Gastrocnemius medialis (tissue), 4 donors: Measurements from ENCODE around the gene R3HDM1. TPM values are rescaled to one million over a fixed set of nuclear protein-coding genes. Genes with fewer than 3 reads are reported as not detected.
"Not testable (repeated sequence)": the region's sequence is repeated elsewhere in the genome, so short reads cannot be mapped to it uniquely, and the experiment has no call there.

ENCODE experiments used
- ATAC-seq, 2 donors: fragments of 150-250 bp; one replicate each; pipeline ENCODE4 v1.9.1; 2016
- DNase-seq, 2 donors: peaks; one replicate each; pipeline ENCODE4 v3.0.0-alpha.2; 2019
- H3K27ac ChIP-seq, 4 donors: fragments of 200-600 bp; sonication (generic); 1 replicate in 1 of 4; 2 replicates in 3 of 4; pipeline ENCODE4 v1.5.1; 2016 to 2018; ENCODE audit warnings: mild to moderate bottlenecking in 2 of 4, moderate library complexity in 1 of 4
- H3K27me3 ChIP-seq, 3 donors: fragments of 200-600 bp; sonication (generic) in 2 of 3; 1 replicate in 1 of 3; 2 replicates in 2 of 3; pipeline versions ENCODE4 v1.5.1 to v1.6.0; 2016 to 2019; ENCODE audit warnings: mild to moderate bottlenecking in 1 of 3, moderate library complexity in 1 of 3
- H3K36me3 ChIP-seq, 2 donors: fragments of 200-600 bp; sonication (generic) in 1 of 2; one replicate each; pipeline ENCODE4 v1.5.1; 2017 to 2018
- H3K4me1 ChIP-seq, 2 donors: fragments of 200-600 bp; sonication (generic) in 1 of 2; one replicate each; pipeline ENCODE4 v1.5.1; 2016 to 2017; ENCODE audit warnings: mild to moderate bottlenecking in 2 of 2
- H3K4me3 ChIP-seq, 4 donors: fragments of 200-600 bp; sonication (generic) in 3 of 4; 1 replicate in 1 of 4; 2 replicates in 3 of 4; pipeline ENCODE4 v1.5.1; 2016 to 2019; ENCODE audit warnings: mild to moderate bottlenecking in 2 of 4
- H3K9me3 ChIP-seq, 3 donors: fragments of 200-600 bp; sonication (generic) in 2 of 3; 1 replicate in 1 of 3; 2 replicates in 2 of 3; pipeline ENCODE4 v1.5.1; 2016 to 2019
- POLR2A ChIP-seq, 2 donors: fragments of 450-650 bp; IDR thresholded peaks; one replicate each; pipeline ENCODE4 v1.6.1; 2017; ENCODE audit warnings: antibody characterized with exemption in 2 of 2, mild to moderate bottlenecking in 2 of 2, moderate library complexity in 2 of 2
- in situ Hi-C, 4 donors: fragments of 200-750 bp; cut with MboI; loops; one replicate each; pipeline versions ENCODE4 v1.15.0 to v1.8.0; 2017; ENCODE audit warnings: low sequenced_read_pairs in 4 of 4
- intact Hi-C: fragments of 100-400 bp; cut with DNase I; formaldehyde crosslinking; loops from one replicate; pipeline ENCODE4 v1.15.1; 2023; ENCODE audit warnings: low total_unique reads
- total RNA-seq, 4 donors: library from RNA; depleted of rRNA; stranded (reverse); fragments of >200 nt; gene quantifications; one replicate each; pipeline versions ENCODE4 v1.1.0 to v1.2.3, GENCODE V29; 2016
- TF ChIP-seq, protein P1 (sequence below), 5 experiments: fragments of 450-650 bp in 3 of 5; fragments of 200-600 bp in 2 of 5; sonication (generic) in 2 of 5; IDR thresholded peaks in 4 of 5; conservative IDR thresholded peaks in 1 of 5; 1 replicate in 4 of 5; 2 replicates in 1 of 5; pipeline ENCODE4 v1.5.1; 2016 to 2019; ENCODE audit warnings: antibody characterized with exemption in 5 of 5, mild to moderate bottlenecking in 3 of 5, moderate library complexity in 3 of 5

The R3HDM1 gene
- total RNA-seq, 4 donors from 2014 or later, result 13.5 to 35.7 (median 19.1) TPM

DNA sequence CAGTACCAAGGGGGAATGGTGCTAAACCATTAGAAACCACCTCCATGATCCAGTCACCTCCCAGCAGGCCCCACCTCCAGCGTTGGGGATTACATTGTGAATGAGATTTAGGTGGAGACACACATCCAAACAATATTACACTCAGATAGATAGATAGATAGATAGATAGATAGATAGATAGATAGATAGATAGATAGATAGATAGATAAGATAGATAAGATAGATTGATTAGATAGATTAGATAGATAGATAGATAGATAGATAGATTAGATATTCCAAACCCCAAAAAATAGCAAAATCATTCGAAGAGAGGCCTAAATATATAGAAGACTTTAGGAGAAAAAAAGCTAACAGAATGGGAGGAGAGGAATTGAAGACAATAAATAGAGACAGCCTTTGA is 167.6 kb downstream of the R3HDM1 start:
- no peaks in the 10 kb centered on the region for H3K27me3 ChIP-seq
- ATAC-seq (no peak), DNase-seq (no peak)
- H3K4me3 ChIP-seq, result no peak overlapping the region
- TF ChIP-seq POLR2A (IDR thresholded peaks at IDR 0.05), result no peak
- TF ChIP-seq, protein P1, sequence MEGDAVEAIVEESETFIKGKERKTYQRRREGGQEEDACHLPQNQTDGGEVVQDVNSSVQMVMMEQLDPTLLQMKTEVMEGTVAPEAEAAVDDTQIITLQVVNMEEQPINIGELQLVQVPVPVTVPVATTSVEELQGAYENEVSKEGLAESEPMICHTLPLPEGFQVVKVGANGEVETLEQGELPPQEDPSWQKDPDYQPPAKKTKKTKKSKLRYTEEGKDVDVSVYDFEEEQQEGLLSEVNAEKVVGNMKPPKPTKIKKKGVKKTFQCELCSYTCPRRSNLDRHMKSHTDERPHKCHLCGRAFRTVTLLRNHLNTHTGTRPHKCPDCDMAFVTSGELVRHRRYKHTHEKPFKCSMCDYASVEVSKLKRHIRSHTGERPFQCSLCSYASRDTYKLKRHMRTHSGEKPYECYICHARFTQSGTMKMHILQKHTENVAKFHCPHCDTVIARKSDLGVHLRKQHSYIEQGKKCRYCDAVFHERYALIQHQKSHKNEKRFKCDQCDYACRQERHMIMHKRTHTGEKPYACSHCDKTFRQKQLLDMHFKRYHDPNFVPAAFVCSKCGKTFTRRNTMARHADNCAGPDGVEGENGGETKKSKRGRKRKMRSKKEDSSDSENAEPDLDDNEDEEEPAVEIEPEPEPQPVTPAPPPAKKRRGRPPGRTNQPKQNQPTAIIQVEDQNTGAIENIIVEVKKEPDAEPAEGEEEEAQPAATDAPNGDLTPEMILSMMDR (IDR thresholded peaks at IDR 0.05 in 4 of 5, conservative IDR thresholded peaks at IDR 0.05 in 1 of 5), result no peak
- in situ Hi-C loops (no loop called here), intact Hi-C loops (no loop called here)
- H3K9me3 ChIP-seq, result no peaks in the 10 kb centered on the region
- H3K36me3 ChIP-seq, result peaks cover 0 to 6% of the 10 kb centered on the region in 2 donors
- H3K4me1 ChIP-seq, result no peaks in the 10 kb centered on the region
- no peak overlapping the region for H3K27ac ChIP-seq

DNA sequence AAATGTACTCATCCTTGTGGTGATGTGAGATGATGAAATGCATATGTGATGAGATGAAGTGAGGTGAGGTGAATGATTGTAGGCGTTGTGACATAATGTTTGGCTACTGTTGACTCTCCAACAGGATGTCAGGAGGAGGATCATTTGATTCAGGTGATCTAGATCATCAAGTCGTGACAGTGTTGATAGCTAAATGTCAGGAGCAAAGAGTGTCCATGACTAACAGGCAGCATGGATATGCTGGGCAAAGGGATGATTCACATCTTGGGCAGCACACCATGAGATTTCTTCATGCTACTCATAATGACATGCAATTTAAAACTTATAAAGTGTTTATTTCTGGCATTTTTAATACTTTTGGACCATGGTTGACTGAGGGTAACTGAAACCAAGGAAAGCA is 170.2 kb downstream of the R3HDM1 start:
- H3K4me3 ChIP-seq, result no peak overlapping the region
- H3K4me1 ChIP-seq, result peaks cover 5 to 7% of the 10 kb centered on the region in 2 donors
- intact Hi-C loops, result no loop called here
- DNase-seq (no peak), ATAC-seq (peak; percentile 54 to 56)
- peaks cover 0 to 5% of the 10 kb centered on the region in 2 donors for H3K36me3 ChIP-seq
- H3K27me3 ChIP-seq, result no peaks in the 10 kb centered on the region
- no peaks in the 10 kb centered on the region for H3K9me3 ChIP-seq
- H3K27ac ChIP-seq, result peak overlapping the region in 1 of 4 donors; percentile 36
- in situ Hi-C loops, result loop anchor here in 2 of 4 donors (10.0 to 25.0 kb wide), 3 partner anchors 227 to 707 kb away; no protein-coding TSS in a partner anchor
- TF ChIP-seq, protein P1 (IDR thresholded peaks at IDR 0.05 in 4 of 5, conservative IDR thresholded peaks at IDR 0.05 in 1 of 5), result no peak
- TF ChIP-seq POLR2A (IDR thresholded peaks at IDR 0.05), result no peak

DNA sequence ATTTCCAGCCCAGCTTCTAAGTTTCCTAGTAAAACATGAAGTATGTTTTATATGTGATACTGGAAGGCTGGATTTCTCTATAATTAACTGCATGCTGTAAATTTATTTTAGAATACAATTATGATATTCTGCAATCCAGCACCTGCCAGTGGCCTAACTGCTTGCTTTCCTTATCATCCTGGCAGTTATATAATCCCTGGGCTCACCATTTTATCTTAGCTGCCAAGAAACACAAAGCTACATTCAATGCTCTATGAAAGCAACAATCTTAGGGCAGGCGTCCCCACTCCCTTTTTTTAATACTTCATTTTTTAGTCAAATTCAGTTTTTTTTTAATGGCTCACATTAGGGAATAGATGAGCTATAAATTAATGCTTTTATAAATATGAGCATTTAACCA is 172.0 kb downstream of the R3HDM1 start:
- no peak for ATAC-seq
- Histone ChIP-seq H3K4me1 (peaks cover 5 to 7% of the 10 kb centered on the region in 2 donors), H3K27ac (no peak overlapping the region), H3K9me3 (no peaks in the 10 kb centered on the region), H3K27me3 (no peaks in the 10 kb centered on the region), H3K36me3 (no peaks in the 10 kb centered on the region), H3K4me3 (no peak overlapping the region)
- intact Hi-C loops (no loop called here), in situ Hi-C loops (loop anchor here in 2 of 4 donors (10.0 to 25.0 kb wide), 3 partner anchors 228 to 708 kb away; no protein-coding TSS in a partner anchor)
- TF ChIP-seq POLR2A (IDR thresholded peaks at IDR 0.05), result no peak
- TF ChIP-seq, protein P1 (IDR thresholded peaks at IDR 0.05 in 4 of 5, conservative IDR thresholded peaks at IDR 0.05 in 1 of 5), result no peak
- no peak for DNase-seq

DNA sequence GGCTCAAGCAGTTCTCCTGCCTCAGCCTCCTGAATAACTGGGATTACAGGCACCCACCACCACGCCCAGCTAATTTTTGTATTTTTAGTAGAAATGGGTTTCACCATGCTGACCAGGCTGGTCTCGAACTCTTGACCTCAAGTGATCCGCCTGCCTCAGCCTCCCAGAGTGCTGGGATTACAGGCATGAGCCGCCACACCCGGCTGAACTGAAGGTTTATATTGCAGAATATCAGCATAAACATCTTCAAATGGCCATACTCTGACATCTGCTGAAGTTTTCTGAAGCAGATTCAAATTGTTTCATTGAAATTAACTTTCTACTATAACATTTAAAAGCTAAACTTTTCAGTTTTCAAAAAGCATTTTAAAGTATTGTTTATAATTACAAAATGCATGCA is 172.8 kb downstream of the R3HDM1 start:
- DNase-seq, H3K4me1 ChIP-seq, H3K4me3 ChIP-seq, H3K9me3 ChIP-seq, H3K36me3 ChIP-seq, H3K27ac ChIP-seq, ATAC-seq, H3K27me3 ChIP-seq, intact Hi-C loops: not testable (repeated sequence)
- in situ Hi-C loops, result loop anchor here in 2 of 4 donors (10.0 to 25.0 kb wide), 3 partner anchors 229 to 709 kb away; no protein-coding TSS in a partner anchor

DNA sequence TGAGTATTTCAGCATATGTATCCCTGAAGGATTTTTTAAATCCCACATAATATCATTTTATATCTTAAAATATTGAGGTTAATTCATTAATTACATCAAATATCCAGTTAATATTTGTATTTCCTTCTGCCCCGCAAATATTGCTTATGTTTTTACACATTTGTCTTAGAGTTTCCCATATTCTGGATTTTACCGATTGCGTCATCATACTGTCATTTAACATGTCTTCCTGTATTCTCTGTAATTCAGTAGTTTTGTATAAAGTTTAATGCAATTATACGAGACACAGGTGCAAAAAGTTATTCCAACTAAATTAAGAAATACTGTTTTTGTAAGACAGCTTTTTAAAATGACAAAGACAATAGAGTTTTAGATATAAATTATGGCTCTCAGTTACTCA is 176.9 kb downstream of the R3HDM1 start:
- Histone ChIP-seq H3K36me3 (no peaks in the 10 kb centered on the region), H3K4me3 (no peak overlapping the region), H3K27me3 (no peaks in the 10 kb centered on the region), H3K27ac (no peak overlapping the region), H3K4me1 (peaks cover 5 to 7% of the 10 kb centered on the region in 2 donors), H3K9me3 (no peaks in the 10 kb centered on the region)
- ATAC-seq (no peak), DNase-seq (no peak)
- in situ Hi-C loops (loop anchor here in 2 of 4 donors (10.0 to 25.0 kb wide), 3 partner anchors 233 to 713 kb away; no protein-coding TSS in a partner anchor), intact Hi-C loops (no loop called here)
- TF ChIP-seq, protein P1 (IDR thresholded peaks at IDR 0.05 in 4 of 5, conservative IDR thresholded peaks at IDR 0.05 in 1 of 5), result no peak
- TF ChIP-seq POLR2A (IDR thresholded peaks at IDR 0.05), result no peak
